ENCODE measurements around the gene BRSK1.

BRSK1 gene

GRCh38 chr19:55276720-55277430, 6.9 kb upstream of the BRSK1 start:
- TF ChIP-seq YY1 (IDR thresholded peaks at IDR 0.05; ENCODE audit: low read depth) (no peak), CEBPB (IDR thresholded peaks at IDR 0.05) (no peak), USF1 (IDR thresholded peaks at IDR 0.05) (no peak), TCF12 (IDR thresholded peaks at IDR 0.05; ENCODE audit: low read depth) (no peak), NFIC (IDR thresholded peaks at IDR 0.05) (no peak)

GRCh38 chr19:55277494-55277893, 6.3 kb upstream of the BRSK1 start:
- TF ChIP-seq MAX (IDR thresholded peaks at IDR 0.05) (no peak), REST (IDR thresholded peaks at IDR 0.05; ENCODE audit: low read depth) (no peak), TAF1 (IDR thresholded peaks at IDR 0.05; ENCODE audit: low read depth) (no peak), CREB1 (IDR thresholded peaks at IDR 0.05; ENCODE audit: low read depth) (no peak), EP300 (IDR thresholded peaks at IDR 0.05; ENCODE audit: borderline replicate concordance) (no peak), CEBPB (IDR thresholded peaks at IDR 0.05) (no peak), TEAD4 (IDR thresholded peaks at IDR 0.05) (no peak), ZBTB7A (IDR thresholded peaks at IDR 0.05; ENCODE audit: low read depth) (no peak), USF1 (IDR thresholded peaks at IDR 0.05) (no peak), YY1 (IDR thresholded peaks at IDR 0.05; ENCODE audit: low read depth) (no peak), NFIC (IDR thresholded peaks at IDR 0.05) (no peak)

GRCh38 chr19:55278391-55279135, 5.2 kb upstream of the BRSK1 start:
- no peak for TF ChIP-seq TCF12 (IDR thresholded peaks at IDR 0.05; ENCODE audit: low read depth)
- TF ChIP-seq TAF1 (IDR thresholded peaks at IDR 0.05; ENCODE audit: low read depth): no peak
- TF ChIP-seq RAD21 (IDR thresholded peaks at IDR 0.05; ENCODE audit: low read depth): no peak
- no peak for TF ChIP-seq CEBPB (IDR thresholded peaks at IDR 0.05)
- TF ChIP-seq TEAD4 (IDR thresholded peaks at IDR 0.05): no peak
- no peak for TF ChIP-seq FOXM1 (IDR thresholded peaks at IDR 0.05; ENCODE audit: borderline replicate concordance, low read depth)
- TF ChIP-seq EGR1 (IDR thresholded peaks at IDR 0.05): no peak
- TF ChIP-seq EP300 (IDR thresholded peaks at IDR 0.05; ENCODE audit: borderline replicate concordance): no peak
- TF ChIP-seq REST (IDR thresholded peaks at IDR 0.05; ENCODE audit: low read depth): no peak
- no peak for TF ChIP-seq YY1 (IDR thresholded peaks at IDR 0.05; ENCODE audit: low read depth)
- no peak for TF ChIP-seq ZBTB7A (IDR thresholded peaks at IDR 0.05; ENCODE audit: low read depth)
- no peak for TF ChIP-seq USF1 (IDR thresholded peaks at IDR 0.05)
- TF ChIP-seq CREB1 (IDR thresholded peaks at IDR 0.05; ENCODE audit: low read depth): no peak
- no peak for TF ChIP-seq MAX (IDR thresholded peaks at IDR 0.05)
- TF ChIP-seq NFIC (IDR thresholded peaks at IDR 0.05): no peak

GRCh38 chr19:55279340-55279739, 4.5 kb upstream of the BRSK1 start:
- TF ChIP-seq NFIC (IDR thresholded peaks at IDR 0.05) (no peak), TAF1 (IDR thresholded peaks at IDR 0.05; ENCODE audit: low read depth) (no peak), TEAD4 (IDR thresholded peaks at IDR 0.05) (no peak), YY1 (IDR thresholded peaks at IDR 0.05; ENCODE audit: low read depth) (no peak), RAD21 (IDR thresholded peaks at IDR 0.05; ENCODE audit: low read depth) (no peak), CEBPB (IDR thresholded peaks at IDR 0.05) (no peak), CREB1 (IDR thresholded peaks at IDR 0.05; ENCODE audit: low read depth) (no peak), REST (IDR thresholded peaks at IDR 0.05; ENCODE audit: low read depth) (no peak), EGR1 (IDR thresholded peaks at IDR 0.05) (no peak), ZBTB7A (IDR thresholded peaks at IDR 0.05; ENCODE audit: low read depth) (no peak), USF1 (IDR thresholded peaks at IDR 0.05) (no peak)
